Left cardiac atrium (tissue), 4 donors: ENCODE data around the gene NPL. TPM values are rescaled to one million over a fixed set of nuclear protein-coding genes. Genes with fewer than 3 reads are reported as not detected.
A peak's percentile ranks its signal among the peaks of the same experiment; 100 is the strongest.

ENCODE experiments used
- ATAC-seq, 2 donors: fragments of 200-7000 bp; cut with Tn5 transposase; one replicate each; pipeline ENCODE4 v1.9.1; 2020; ENCODE audit warnings: mild to moderate bottlenecking in 2 of 2, moderate library complexity in 2 of 2
- DNase-seq: peaks from one replicate; pipeline ENCODE4 v3.0.0-alpha.2; 2020
- intact Hi-C, 2 donors: fragments of 100-400 bp; cut with DNase I; formaldehyde crosslinking; loops; one replicate each; pipeline versions ENCODE4 v1.14.1 to v1.15.1; 2022 to 2023
- long read RNA-seq: library from polyadenylated mRNA; unstranded; transcript quantifications from one replicate; pipeline ENCODE4 v2.0.0, GENCODE V29; 2021
- total RNA-seq, 2 donors: library from RNA; stranded (reverse); fragmentation: NEBNext Ultra II Directional; extraction: Animal tissue kit (Norgen Biotek cat#: 25700); gene quantifications; one replicate each; pipeline ENCODE4 v1.2.1, GENCODE V29; 2021
- donor health status: DM: no; HTN: yes; CAD: no.
- donor health status: DM: no; HTN: yes; CAD: no; lungs with severe emphysema.
- donor health status: DM: yes; HTN: yes; CAD: no.
- donor health status: Dilated cardiomyopathy.

NPL gene, protein sequence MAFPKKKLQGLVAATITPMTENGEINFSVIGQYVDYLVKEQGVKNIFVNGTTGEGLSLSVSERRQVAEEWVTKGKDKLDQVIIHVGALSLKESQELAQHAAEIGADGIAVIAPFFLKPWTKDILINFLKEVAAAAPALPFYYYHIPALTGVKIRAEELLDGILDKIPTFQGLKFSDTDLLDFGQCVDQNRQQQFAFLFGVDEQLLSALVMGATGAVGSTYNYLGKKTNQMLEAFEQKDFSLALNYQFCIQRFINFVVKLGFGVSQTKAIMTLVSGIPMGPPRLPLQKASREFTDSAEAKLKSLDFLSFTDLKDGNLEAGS
- total RNA-seq = 10 to 100 TPM in 1 of 2 donors, 1 to 10 TPM in 1; 6.7 to 16.7 TPM
- long read RNA-seq, partial matches to known transcripts = 0 of 14 reads
- long read RNA-seq, other reads (novel, unspliced or antisense) = 12 of 14 reads

DNA sequence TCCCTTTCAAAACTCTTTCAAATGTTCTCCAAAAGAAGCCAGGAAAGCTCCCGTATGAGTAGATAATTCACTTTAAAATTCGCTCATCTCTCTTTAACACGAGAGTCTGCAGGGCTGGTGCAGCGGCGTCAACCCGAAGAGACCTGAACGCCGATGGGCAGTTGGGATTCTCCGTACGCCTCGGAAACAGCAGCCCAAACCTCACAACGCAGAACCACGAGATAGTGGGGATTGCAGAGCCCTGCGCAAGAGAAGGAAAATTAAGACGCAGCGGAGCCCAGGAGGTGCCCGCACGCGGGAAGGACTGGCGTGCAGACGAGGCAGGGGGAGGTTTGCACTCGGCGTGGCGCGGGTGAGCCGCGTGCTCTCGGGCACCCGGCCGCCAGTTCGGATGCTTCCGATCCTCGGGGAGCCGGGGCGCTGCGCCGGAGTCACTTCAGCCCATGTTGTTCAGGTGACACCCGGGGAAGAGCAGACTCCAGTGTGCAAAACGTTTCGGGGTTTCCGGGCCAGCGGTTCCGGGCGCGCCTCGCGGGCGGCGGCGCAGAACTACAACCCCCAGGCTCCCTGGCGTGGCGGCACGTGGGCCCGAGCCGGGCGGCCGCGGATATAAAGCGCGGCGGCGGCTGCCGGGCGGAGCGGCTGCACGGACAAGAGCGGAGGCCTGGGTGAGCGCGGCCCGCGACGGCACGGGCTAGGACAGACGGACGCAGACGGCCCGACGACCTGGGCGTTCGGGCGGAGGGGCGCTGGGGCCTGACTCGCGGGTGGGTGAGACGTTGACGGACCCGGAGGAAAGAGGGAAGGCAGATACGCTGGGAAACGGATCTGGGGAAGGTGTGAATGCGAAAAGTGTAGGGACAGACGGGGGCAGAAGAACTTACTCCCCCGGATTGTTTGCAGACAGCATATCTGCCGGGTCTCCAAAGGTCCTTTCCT, at the start of gene NPL:
TSS of gene NPL (plus strand) at position 636 of the 939 bp plus-strand sequence. CDS start 4,599 bp downstream, outside the sequence.
- intact Hi-C loops = loop anchor here (5.0 to 10.0 kb wide), 2 partner anchors 345 to 707 kb away; no protein-coding TSS in a partner anchor
- peak; percentile 88 for DNase-seq
- ATAC-seq = peak; percentile 98 to 99

GRCh38 chr1:182740120-182740519, 49.5 kb upstream of the NPL start:
- intact Hi-C loops = no loop called here
- DNase-seq (no peak), ATAC-seq (no peak)

DNA sequence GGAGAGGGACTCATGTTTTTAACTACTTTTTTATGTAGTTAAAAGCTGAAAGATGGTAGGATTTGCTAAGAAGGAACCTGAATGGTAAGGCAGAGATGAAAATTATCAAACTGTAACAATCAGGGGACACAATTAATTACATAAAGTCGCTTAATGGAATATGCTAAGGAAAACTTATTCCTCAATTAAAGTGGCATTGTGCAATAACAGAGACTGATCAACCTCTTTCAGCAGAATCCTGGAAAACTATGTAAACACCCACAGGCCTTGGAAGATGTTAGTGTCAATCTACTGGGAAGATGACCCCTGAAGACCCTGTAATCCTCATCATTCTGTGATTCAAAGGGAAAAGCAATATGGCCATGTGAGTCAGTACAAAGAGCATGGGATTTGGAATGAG, 46.8 kb upstream of the NPL start:
- intact Hi-C loops = no loop called here
- ATAC-seq (no peak), DNase-seq (no peak)

- ATAC-seq (peak in 1 of 2 donors; percentile 75), DNase-seq (no peak)
- intact Hi-C loops = no loop called here
Measured at GRCh38 chr1:182752077-182752988, 37.2 kb upstream of the NPL start.

DNA sequence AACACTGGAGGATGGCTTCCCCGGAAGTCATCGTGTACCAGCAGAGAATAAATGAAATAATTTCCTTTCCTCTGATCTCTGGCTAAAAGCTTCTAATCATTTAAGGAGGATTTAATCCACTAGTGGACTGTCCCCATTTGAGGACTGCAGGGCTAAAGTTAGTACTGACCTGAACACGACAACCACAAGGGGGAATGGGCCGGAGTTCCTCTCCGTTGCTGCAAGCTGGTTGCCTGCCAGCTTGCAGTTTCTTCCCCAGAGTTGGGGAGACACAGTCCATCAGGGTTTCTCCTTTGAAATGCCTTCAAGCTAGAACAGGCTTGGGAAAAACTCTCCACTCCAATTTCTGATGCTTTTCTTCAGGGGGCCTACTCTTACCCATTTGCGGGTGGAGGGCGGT, 35.5 kb upstream of the NPL start:
- intact Hi-C loops = no loop called here
- ATAC-seq = no peak

DNA sequence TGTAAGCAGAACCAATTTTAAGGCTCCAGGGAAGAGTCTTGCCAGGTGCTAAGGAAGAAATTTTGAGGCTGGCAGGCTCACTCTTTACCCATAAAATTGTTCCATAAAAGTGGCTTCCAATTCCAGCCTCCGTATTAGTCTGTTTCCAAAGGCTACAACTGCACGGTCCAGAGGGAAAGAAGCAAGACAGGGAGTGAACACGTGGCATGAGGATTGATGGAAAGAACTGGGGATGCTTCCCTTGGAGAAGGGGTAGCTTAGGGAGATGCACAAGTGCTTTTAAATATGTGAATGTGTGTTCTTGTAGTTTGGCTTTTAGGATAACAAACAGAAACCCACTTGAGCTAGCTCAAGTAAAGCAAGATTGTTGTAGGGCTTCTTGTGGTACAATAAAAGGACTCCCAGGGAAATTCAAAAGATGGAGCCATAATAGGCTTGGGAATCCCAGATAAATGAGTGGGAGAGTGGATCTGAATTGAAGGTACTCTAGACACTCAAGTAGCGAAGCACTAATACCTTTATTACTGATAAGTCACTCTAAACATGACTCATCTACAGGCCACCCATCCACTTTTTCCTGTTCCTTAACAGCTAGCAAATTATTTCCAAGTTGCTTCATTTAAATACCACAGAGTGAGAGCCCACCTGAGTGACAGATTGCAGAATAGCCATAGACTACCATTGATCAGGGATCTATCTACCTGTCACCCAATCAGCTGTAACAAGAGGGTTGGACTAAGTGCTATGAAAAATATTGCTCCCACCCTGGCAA, 34.8 kb upstream of the NPL start:
- no peak for DNase-seq
- no peak for ATAC-seq
- intact Hi-C loops = no loop called here

More for the DNA sequence above, 35.5 kb upstream of the NPL start:
- DNase-seq = no peak

DNA sequence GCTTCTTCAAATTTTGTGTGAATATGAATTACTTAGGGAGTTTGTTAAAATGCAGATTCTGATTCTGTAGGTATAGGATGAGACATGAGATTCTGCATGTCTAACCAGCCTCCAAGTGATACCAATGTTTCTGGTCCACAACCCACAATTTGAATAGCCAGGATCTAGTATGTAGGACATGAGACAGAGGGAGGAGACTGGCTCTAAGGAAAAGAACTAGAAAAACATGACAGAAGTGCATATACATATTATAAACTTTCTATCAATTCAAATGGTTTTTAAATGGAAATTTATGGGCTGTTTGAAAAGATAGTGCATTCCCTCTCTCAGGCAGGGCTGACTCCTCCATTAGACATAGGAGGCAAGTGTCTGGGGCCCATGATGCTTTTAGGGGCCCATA, 33.9 kb upstream of the NPL start:
- DNase-seq (no peak), ATAC-seq (no peak)
- intact Hi-C loops = no loop called here

DNA sequence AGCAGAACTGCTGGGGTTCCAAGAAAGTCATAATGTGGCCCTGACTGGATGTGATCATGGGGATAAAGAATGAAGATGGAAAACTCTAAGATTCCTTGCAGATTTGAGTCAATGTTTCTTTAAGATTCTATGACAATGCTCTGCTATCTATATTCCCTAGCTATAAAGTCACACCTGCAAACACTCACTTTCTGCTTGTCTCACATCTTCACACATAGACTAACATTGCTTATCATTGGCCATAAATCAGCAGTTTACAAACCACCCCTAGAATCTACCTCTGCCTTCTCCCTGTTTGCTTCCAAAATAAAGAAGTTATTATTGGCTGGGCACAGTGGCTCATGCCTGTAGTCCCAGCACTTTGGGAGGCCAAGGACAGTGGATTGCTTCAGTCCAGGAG, 33.1 kb upstream of the NPL start:
- intact Hi-C loops = no loop called here
- ATAC-seq (no peak), DNase-seq (no peak)

DNA sequence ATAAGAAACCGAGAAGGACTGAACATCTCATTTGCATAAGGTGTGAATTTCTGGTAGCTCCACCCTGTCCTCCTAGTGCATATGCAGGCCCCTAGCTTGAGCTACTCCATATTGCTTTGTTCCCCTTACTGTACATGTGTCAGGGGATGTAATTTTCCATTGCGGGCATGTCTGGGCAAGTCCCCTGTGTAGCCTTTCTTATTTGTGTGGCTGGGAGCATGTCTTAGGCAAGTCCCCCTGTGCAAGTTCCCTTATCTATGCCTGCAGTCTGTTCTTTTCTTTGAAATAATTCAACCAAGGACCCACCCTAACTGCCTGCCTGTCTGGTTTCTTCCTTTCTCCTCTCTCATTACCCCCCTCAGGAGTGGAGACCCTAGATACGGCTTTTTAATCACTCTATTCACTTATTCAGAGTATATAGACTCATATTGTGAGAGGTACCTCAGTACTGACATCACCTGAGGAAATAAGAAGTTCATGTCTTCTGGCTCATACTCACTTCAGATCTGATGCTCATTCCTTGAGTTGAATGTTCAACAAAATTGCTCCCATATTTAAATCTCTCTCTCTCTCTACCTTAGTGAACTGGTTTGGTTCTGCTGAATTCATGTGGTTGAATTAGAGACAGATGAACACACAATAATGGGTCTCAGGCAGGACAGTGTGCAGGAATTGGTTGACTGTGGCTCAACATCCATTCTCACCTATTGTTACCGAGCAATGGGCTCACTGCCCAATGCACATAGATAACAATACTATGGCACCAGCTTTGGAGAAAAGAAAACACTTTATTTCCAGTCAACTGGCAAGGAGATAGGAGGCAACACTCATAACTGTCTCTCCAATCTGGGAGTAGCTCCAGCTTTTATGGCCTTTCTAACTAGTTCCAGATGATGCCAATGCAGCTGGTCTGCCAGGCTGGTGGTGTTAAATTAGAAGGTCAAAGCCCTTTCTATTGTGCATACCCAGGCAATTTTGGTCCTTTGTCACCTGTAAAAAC, 27.9 kb upstream of the NPL start:
- intact Hi-C loops = loop anchor here in 1 of 2 donors (10.0 kb wide), 1 partner anchor 77 kb away; the partner anchor contains the start of gene RGS8
- ATAC-seq = peak in 1 of 2 donors; percentile 19
- no peak for DNase-seq

GRCh38 chr1:182762536-182762935, 27.0 kb upstream of the NPL start:
- intact Hi-C loops = loop anchor here in 1 of 2 donors (10.0 kb wide), 1 partner anchor 78 kb away; the partner anchor contains the start of gene RGS8

DNA sequence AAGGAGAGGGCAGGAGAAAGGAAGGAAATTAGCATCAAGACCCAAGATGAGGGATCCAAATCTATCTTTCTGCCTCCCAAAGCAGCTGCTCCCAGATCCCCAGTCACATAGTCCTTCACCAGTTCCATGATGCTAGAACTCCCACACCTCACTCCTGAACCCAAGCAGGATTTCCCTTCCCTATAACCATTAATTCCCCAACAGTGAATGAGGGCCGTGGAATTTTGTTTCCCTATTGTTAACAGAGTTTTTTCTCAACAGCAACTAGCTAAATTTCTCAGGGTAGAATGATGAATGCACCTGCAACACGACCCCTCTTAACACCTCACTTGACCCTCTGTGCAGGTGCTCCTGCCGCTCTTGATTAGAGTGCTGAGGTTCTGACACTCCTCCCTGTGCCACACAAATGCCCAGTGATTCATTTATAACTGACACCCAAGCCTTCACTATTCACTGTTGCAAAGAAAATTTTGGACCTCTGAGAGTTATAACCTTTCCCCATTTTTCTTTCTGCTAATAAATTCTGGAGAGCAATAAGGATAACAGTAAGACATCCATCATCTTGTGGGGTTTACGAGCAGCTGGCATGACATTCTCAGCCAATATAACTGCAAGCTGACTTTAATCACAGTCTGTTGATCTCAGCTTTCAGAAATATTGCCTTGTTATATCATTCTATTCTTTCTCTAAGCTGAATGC, 25.4 kb upstream of the NPL start:
- no peak for DNase-seq
- intact Hi-C loops = loop anchor here in 1 of 2 donors (10.0 kb wide), 1 partner anchor 79 kb away; the partner anchor contains the start of gene RGS8
- ATAC-seq = no peak

More at GRCh38 chr1:182762536-182762935, 27.0 kb upstream of the NPL start:
- DNase-seq (no peak), ATAC-seq (no peak)

DNA sequence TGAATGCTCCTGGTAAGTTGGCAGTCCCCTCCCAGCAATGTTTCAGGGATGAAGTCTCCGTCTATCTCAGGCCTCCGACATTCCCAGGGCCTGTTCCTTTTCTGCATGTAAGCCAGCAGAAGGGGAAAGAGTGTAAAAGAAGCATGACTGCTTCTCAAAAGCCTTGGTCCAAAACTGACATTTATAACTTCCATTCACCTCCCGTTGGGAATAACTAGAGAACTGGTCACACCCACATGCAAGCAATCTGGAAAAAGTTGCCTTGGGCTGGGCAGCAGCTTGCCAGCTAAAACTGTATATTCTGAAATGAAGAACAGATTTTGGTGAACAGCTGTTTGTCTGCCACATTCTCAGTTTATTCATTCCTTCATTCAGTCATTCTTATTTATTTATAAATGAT, 24.2 kb upstream of the NPL start:
- ATAC-seq (no peak), DNase-seq (no peak)
- intact Hi-C loops = loop anchor here in 1 of 2 donors (10.0 kb wide), 1 partner anchor 81 kb away; the partner anchor contains the start of gene RGS8

DNA sequence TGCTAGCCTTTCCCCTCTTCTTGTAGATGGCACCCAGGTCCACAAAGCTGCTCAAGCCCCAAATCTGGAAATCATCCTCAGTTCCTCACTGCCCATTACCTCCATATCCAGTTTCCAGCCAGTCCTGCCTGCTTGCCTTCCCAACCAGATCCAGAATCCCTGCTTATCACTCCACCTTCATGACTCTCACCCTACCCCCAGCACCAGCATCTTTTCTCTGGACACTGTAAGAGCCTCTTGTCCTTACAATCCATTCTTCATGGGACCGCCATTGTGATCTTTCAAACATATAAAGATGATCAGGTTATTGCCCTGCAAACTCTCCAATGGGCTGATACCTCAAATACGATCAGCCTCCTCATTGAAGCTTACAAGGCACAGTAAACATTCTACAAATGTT, 23.5 kb upstream of the NPL start:
- intact Hi-C loops = loop anchor here in 1 of 2 donors (10.0 kb wide), 1 partner anchor 81 kb away; the partner anchor contains the start of gene RGS8
- DNase-seq = no peak
- ATAC-seq = no peak

DNA sequence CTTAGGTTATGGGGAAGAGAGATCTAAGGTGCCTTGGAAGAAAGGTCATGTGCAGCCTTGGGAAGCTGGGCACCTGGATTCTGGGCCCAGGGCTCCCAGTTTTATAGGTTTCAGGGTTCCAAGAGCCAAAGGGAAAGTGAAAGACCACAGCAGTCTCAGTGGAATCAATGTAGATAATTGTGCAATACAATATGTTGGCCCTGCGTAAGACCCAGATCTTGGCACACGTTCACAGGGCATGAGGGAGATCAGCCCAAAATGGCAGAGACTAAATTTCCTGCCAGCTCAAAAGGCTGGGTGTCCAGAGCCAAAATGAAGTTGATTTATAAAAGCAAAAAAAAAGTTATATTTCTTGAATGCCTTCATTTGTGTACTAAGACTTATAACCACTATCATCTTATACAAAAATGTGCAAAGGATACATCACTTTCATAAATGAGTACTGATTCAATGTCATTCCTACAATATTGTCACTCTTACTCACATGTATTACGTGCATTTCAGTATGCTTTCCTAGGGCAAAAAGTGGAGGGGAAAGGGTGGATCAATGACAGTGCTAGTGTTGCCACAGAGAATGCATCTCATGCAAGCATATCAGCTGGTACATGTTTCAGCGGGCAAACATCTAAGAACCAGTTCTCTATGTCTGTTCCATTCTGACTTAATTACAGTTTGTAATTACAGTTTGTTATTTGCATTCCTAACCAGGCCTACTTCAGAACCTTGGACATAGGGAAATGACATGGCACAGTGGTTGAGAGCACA, 22.5 kb upstream of the NPL start:
- intact Hi-C loops = loop anchor here in 1 of 2 donors (10.0 kb wide), 1 partner anchor 82 kb away; the partner anchor contains the start of gene RGS8
- DNase-seq (no peak), ATAC-seq (no peak)

DNA sequence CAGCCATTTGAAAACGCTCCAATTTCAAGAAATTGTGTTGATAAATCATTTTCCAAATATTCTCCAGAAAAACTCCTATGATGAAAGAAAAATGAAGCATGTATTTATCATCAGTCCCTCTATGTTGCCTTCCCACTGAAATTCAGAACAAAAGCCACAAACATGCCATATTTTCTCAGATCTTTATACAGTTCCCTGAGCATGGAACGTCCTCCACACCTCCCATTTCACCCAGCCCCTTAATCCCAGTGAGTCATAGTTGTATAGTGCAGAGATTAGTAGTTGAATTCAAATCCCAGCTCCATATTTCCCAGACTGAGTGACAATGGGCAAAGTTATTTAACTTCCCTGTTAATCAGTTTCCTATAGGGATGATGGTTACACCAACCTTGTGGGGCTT, 20.6 kb upstream of the NPL start:
- DNase-seq (no peak), ATAC-seq (peak in 1 of 2 donors; percentile 56)

More for the DNA sequence above, 20.6 kb upstream of the NPL start:
- intact Hi-C loops = loop anchor here in 1 of 2 donors (10.0 kb wide), 1 partner anchor 84 kb away; the partner anchor contains the start of gene RGS8
